ENCODE results near the gene PLEKHG5.
A peak's percentile ranks its signal among the peaks of the same experiment; 100 is the strongest.

Gene PLEKHG5

GRCh38 chr1:6475381-6476133 is 15.9 kb downstream of the PLEKHG5 start:
- DNase-seq = peak; percentile 63

DNA sequence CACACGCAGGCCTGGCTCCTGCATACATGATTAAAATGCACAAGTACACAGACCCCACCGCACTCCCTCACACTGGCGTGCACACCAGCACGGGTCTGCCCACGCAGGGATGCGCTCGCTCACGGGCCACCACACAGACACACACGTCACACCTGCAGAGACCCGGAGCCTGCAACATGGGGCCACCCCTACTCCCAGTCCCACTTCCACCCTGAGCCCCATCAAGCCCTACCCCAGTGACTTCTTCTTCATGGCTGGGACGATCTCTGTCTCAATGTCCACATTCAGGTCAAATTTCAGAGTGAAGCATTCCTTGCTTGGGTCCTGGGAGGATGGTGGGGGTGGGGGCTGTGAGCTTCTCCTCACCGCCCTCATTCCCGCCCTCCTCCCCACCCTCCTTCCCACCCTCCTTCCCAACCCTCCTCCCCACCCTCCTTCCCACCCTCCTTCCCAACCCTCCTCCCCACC is 16.6 kb downstream of the PLEKHG5 start:
- DNase-seq = no peak

- no peak for DNase-seq
Observed at GRCh38 chr1:6473974-6474814, 17.3 kb downstream of the PLEKHG5 start.

GRCh38 chr1:6473156-6473555 is 18.3 kb downstream of the PLEKHG5 start:
- DNase-seq = no peak

GRCh38 chr1:6472391-6472790 is 19.1 kb downstream of the PLEKHG5 start:
- DNase-seq = no peak

- no peak for DNase-seq
Observed at GRCh38 chr1:6471970-6472368, 19.5 kb downstream of the PLEKHG5 start.

- DNase-seq = no peak
Observed at GRCh38 chr1:6471086-6471969, 20.1 kb downstream of the PLEKHG5 start.

DNA sequence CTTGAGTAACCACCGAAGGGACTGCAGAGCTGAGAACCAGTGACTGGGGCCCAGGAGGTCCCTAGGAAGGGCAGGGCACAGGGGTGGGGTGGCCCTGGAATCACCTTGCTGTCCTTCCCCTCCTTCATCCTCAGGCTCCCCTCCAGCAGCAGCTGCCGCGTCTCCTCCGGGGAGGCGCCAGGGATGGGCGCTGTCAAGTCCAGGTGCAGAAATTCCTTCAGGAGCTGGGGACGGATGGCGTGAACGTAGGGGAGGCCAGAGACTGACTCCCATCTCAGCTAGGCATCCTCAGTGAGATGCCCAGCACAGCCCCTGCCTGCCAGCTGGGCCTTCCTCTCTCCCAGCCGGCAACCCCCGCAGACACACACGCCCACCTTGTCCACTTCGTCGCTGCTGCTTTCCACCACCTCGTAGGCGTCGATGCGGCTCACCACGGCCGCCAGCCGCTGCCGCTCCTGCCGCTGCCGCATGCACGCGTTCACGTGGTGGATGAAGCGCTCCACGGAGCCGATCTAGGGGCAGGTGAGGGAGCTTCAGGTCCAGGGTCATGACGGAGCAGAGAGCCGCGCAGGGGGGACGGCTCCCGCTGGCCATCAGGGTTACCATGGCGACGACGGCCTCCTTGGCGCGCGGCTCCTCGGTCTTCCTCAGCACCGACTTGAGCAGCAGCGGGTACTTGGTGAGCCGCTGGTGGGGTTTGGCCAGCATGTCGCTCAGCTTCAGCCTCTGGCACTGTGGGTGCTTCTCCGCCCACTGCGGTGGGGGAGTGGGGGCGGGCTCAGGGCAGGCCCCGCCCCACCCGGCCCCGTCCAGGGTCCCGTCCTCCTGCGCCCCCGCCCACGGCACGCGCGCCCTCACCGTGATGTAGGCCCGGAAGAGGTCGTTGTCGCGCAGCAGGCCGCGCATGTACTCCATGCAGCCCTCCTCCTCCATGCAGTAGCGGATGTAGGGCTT is 21.1 kb downstream of the PLEKHG5 start:
- DNase-seq = no peak

- no peak for DNase-seq
Observed at GRCh38 chr1:6468729-6469461, 22.6 kb downstream of the PLEKHG5 start.

- DNase-seq = no peak
Observed at GRCh38 chr1:6467744-6468688, 23.5 kb downstream of the PLEKHG5 start.

GRCh38 chr1:6467224-6467623 is 24.2 kb downstream of the PLEKHG5 start:
- DNase-seq = no peak

- DNase-seq = no peak
Observed at GRCh38 chr1:6466751-6467150, 24.7 kb downstream of the PLEKHG5 start.

- no peak for DNase-seq
Observed at GRCh38 chr1:6466023-6466422, 25.4 kb downstream of the PLEKHG5 start, which contains the start of gene TNFRSF25. Gene TNFRSF25 (minus strand): TSS chr1:6466173. CDS start chr1:6466107, 66 bp downstream.

- peak; percentile 39 for DNase-seq
Observed at GRCh38 chr1:6465461-6466005, 25.9 kb downstream of the PLEKHG5 start.

GRCh38 chr1:6464915-6465314 is 26.6 kb downstream of the PLEKHG5 start:
- DNase-seq = no peak

- DNase-seq = peak; percentile 65
Observed at GRCh38 chr1:6464514-6464836, 27.0 kb downstream of the PLEKHG5 start.

DNA sequence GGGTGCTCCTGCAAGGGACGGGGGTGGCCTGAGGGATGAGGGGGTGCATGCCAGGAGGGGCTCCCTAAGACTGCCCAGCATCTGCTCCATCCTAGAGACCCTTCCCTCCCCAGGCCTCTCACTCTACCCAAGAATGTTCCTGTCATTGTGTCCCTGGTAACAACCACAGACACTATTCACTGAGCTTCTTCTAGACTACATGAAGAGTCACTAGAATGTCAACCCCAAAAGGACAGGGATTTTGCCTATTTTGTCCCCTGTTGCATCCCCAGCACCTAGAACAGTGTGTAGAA is 28.4 kb downstream of the PLEKHG5 start:
- no peak for DNase-seq

DNA sequence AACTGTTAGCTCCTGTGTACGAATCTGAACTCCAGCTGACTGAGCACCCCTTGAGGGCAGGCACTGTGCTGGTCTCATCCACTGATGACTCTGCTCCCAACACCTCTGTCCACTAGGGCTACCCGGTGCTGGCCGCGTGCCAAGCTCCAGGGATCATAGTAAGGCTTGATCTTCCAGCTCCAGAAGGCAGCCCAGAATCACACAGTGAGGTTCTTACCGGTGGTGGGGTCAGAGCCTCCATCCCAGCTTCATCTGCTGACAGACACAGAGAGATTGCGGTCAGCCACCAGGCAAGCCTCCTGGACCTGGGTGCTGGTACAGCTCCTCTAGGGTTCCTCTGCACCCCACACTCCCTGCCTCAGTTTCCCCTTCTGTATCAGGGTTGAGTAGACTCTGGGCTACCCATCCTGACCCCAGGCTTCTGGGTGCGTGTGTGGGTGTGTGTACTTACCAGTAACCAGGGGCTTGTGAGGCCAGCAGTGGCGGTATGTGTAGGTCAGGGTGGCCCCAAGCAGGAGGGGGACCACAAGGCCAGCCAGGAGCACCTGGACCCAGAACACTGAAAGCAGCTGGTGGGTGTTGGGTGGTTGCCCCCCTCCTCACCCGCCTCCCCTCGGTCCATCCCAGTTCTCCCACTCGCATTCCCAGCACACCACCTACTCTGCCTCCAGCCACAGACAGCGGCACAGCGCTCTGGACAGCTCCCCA is 28.9 kb downstream of the PLEKHG5 start:
- no peak for DNase-seq

Data from hematopoietic multipotent progenitor cell treated with erythropoietin and hydrocortisone succinate and interleukin-3 and kit ligand, for 6 days (in vitro differentiated cells).